ENCODE data around the gene S100Z. TPM values are rescaled to one million over a fixed set of nuclear protein-coding genes. Genes with fewer than 3 reads are reported as not detected.

S100Z gene
- total and polyA plus RNA-seq, 2 experiments from 2014 or later, result not detected

DNA sequence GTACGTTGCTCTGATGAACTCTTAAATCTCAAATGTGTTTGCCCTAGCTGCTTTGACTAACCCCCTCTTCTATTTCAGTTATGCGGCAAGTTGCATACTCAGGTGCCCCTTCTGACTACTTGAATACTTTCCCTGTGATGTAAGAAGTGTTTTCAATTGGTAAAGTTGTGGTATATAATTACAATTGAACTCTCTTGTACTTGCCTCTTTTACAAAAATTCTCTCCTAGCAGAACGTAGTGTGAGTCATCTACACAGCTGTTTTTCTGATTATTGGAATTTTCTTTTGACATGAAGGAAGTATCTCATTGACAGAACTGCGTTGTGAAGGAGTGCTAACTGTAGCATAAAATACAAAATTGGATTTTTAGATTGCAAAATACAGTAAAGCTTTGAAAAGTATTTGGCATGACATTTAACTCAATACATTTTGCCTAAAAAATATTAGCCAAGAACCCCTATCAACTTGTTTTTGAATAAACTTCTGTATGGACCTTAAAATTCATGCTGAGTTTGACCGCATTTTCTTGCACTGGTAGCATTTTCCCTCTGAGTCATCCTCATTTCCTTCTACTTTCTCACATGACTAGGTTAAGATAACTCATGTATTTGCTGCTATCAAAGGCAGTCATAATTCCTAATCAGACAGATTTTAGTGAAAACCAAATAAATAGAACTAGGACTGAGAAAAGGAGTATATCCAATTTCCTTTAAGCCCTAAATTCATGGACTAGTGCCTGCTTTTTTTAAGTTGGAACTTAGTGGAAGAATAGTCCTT, 109.4 kb downstream of the S100Z start:
- H3K9me2 ChIP-seq (ENCODE audit: insufficient read depth), result no peaks in the 10 kb centered on the region
- no peaks in the 10 kb centered on the region for H3K9me3 ChIP-seq (ENCODE audit: low read depth)
- H3K4me2 ChIP-seq (ENCODE audit: unreplicated experiment), result no peak overlapping the region
- TF ChIP-seq EZH2 (IDR thresholded peaks at IDR 0.05; ENCODE audit: insufficient read depth, poor library complexity, severe bottlenecking) (no peak), EZH2phosphoT487 (IDR thresholded peaks at IDR 0.05; ENCODE audit: insufficient read depth, low read depth) (no peak)
- H2AFZ ChIP-seq, result no peak overlapping the region
- H3K9ac ChIP-seq, result no peak overlapping the region
- no peaks in the 10 kb centered on the region for H3K4me1 ChIP-seq (ENCODE audit: insufficient read depth)
- H3K4me3 ChIP-seq, result no peak overlapping the region
- H3K27me3 ChIP-seq (replicated peaks; ENCODE audit: insufficient read depth), result peaks cover 34% of the 10 kb centered on the region
- no peaks in the 10 kb centered on the region for H3F3A ChIP-seq (ENCODE audit: insufficient read depth)
- no peak overlapping the region for H3K27ac ChIP-seq
- H3K36me3 ChIP-seq (ENCODE audit: low read depth), result no peaks in the 10 kb centered on the region
- in situ Hi-C loops (cut with MboI), result no loop called here
- 54 to 56% methylated on average over 5 of the region's 5 CpGs for WGBS, 2 experiments (ENCODE audit: low coverage in 1 of 2, low lambda C conversion rate in 2 of 2, missing lambda C conversion rate in 2 of 2)
- H4K20me1 ChIP-seq (ENCODE audit: insufficient read depth), result no peaks in the 10 kb centered on the region
- H3K79me2 ChIP-seq (ENCODE audit: insufficient read depth), result no peaks in the 10 kb centered on the region
- DNase-seq, result peak; percentile 42

DNA sequence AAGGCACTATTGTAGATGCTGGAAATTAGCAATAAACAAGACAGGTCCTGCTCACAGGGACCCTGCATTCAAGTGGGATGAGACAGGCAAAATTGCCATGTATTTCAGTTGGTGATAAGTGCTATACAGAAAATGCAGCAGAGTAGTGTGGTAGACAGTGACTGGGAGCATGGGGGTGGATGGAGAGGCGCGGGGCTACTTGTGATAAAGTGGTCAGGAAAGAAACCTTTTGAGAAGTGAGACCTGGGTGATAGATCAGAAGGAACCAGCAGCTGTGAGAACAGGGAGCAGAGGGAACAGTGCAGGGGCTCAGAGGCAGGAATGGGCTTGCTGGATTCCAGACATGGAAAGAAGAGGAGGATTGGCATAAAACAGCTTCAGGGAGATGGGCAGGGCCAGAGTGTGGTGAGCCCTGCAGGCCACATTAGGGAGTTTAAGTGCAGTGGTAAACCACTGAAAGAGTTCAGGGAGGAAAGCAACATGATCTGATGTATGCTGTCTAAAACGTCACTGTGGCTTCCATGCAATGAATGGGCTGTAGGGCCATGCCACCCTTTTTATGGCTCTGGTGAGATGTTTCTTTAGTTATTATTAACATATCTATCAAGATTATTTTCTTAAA, 110.3 kb downstream of the S100Z start:
- Histone ChIP-seq H3K4me3 (no peak overlapping the region), H3K4me1 (ENCODE audit: insufficient read depth) (no peaks in the 10 kb centered on the region), H3K9me3 (ENCODE audit: low read depth) (no peaks in the 10 kb centered on the region), H3K36me3 (ENCODE audit: low read depth) (no peaks in the 10 kb centered on the region), H3F3A (ENCODE audit: insufficient read depth) (no peaks in the 10 kb centered on the region), H3K9ac (no peak overlapping the region), H3K27me3 (replicated peaks; ENCODE audit: insufficient read depth) (peaks cover 34% of the 10 kb centered on the region), H4K20me1 (ENCODE audit: insufficient read depth) (no peaks in the 10 kb centered on the region), H3K4me2 (ENCODE audit: unreplicated experiment) (no peak overlapping the region), H3K9me2 (ENCODE audit: insufficient read depth) (no peaks in the 10 kb centered on the region), H3K27ac (no peak overlapping the region), H3K79me2 (ENCODE audit: insufficient read depth) (no peaks in the 10 kb centered on the region), H2AFZ (no peak overlapping the region)
- 25 to 43% methylated on average over 3 of the region's 3 CpGs for WGBS, 2 experiments (ENCODE audit: low coverage in 1 of 2, low lambda C conversion rate in 2 of 2, missing lambda C conversion rate in 2 of 2)
- no peak for TF ChIP-seq EZH2 (IDR thresholded peaks at IDR 0.05; ENCODE audit: insufficient read depth, poor library complexity, severe bottlenecking)
- TF ChIP-seq EZH2phosphoT487 (IDR thresholded peaks at IDR 0.05; ENCODE audit: insufficient read depth, low read depth), result no peak
- in situ Hi-C loops (cut with MboI), result no loop called here
- DNase-seq, result no peak

DNA sequence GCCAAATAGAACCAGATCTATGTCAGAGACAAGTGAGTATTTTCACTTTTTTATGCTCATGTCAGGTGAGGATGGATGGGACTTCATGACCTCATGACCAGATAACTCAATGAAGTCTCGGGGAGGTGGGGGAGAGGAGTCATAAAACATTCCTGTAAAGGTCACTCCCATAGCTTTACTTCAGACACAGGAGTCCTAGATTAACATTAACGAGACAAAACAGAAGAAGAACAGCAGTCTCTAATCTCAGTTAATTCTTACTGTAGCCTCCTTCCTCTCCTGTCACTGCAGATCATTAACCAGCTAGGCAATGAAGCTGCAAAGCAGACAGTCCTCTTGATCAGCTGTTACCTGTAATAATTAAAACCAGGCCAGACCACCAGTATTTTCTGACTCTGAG, 114.2 kb downstream of the S100Z start:
- in situ Hi-C loops (cut with MboI), result no loop called here

More for the DNA sequence above, 114.2 kb downstream of the S100Z start:
- peaks cover 46% of the 10 kb centered on the region for H3K27me3 ChIP-seq (replicated peaks; ENCODE audit: insufficient read depth)
- no peak for DNase-seq
- no peaks in the 10 kb centered on the region for H3K79me2 ChIP-seq (ENCODE audit: insufficient read depth)
- TF ChIP-seq EZH2 (IDR thresholded peaks at IDR 0.05; ENCODE audit: insufficient read depth, poor library complexity, severe bottlenecking) (no peak), EZH2phosphoT487 (IDR thresholded peaks at IDR 0.05; ENCODE audit: insufficient read depth, low read depth) (no peak)
- H3K36me3 ChIP-seq (ENCODE audit: low read depth), result no peaks in the 10 kb centered on the region
- H3K27ac ChIP-seq, result no peak overlapping the region
- H3K4me1 ChIP-seq (ENCODE audit: insufficient read depth), result no peaks in the 10 kb centered on the region
- no peak overlapping the region for H3K9ac ChIP-seq
- H3F3A ChIP-seq (ENCODE audit: insufficient read depth), result no peaks in the 10 kb centered on the region
- H3K9me2 ChIP-seq (ENCODE audit: insufficient read depth), result no peaks in the 10 kb centered on the region
- no peaks in the 10 kb centered on the region for H4K20me1 ChIP-seq (ENCODE audit: insufficient read depth)
- H3K4me2 ChIP-seq (ENCODE audit: unreplicated experiment), result no peak overlapping the region
- no peak overlapping the region for H2AFZ ChIP-seq
- no peaks in the 10 kb centered on the region for H3K9me3 ChIP-seq (ENCODE audit: low read depth)
- 18 to 20% methylated on average over 2 of the region's 2 CpGs for WGBS, 2 experiments (ENCODE audit: low coverage in 1 of 2, low lambda C conversion rate in 2 of 2, missing lambda C conversion rate in 2 of 2)
- no peak overlapping the region for H3K4me3 ChIP-seq

Small RNA genes within 50 kb of the gene (small RNA-seq; reads per million reads assigned to genes)
- gene RN7SL208P (ENCODE audit: low read depth, low replicate concordance) (not detected), gene RNU6ATAC36P (ENCODE audit: low read depth, low replicate concordance) (not detected)

Other genes with a start within 250 kb of the S100Z start
- under 0.01 TPM in 1 of 2 replicates, not detected in the other for gene F2RL2, start 226.6 kb upstream of the S100Z start, total RNA-seq (2014; rRNA removed; shearing (Covaris generic))
- 0.05 TPM in 1 of 2 replicates, not detected in the other for gene F2RL2, start 226.6 kb upstream of the S100Z start, polyA plus RNA-seq (2016; fragmentation: Nextera tagmentation; extraction: Ambion mirVana)
- gene F2R, start 133.9 kb upstream of the S100Z start, total RNA-seq (2014; rRNA removed; shearing (Covaris generic)), result 3.7 and 5.3 TPM in 2 replicates
- 4.4 and 4.6 TPM in 2 replicates for gene F2R, start 133.9 kb upstream of the S100Z start, polyA plus RNA-seq (2016; fragmentation: Nextera tagmentation; extraction: Ambion mirVana)
- gene F2RL1, start 31.0 kb upstream of the S100Z start, total RNA-seq (2014; rRNA removed; shearing (Covaris generic)), result 1.4 and 2.7 TPM in 2 replicates
- gene F2RL1, start 31.0 kb upstream of the S100Z start, polyA plus RNA-seq (2016; fragmentation: Nextera tagmentation; extraction: Ambion mirVana), result 1.6 and 3.3 TPM in 2 replicates
- gene CRHBP, start 103.0 kb downstream of the S100Z start, total RNA-seq (2014; rRNA removed; shearing (Covaris generic)), result not detected in 2 replicates
- gene CRHBP, start 103.0 kb downstream of the S100Z start, polyA plus RNA-seq (2016; fragmentation: Nextera tagmentation; extraction: Ambion mirVana), result not detected in 2 replicates
- gene AGGF1, start 180.4 kb downstream of the S100Z start, total RNA-seq (2014; rRNA removed; shearing (Covaris generic)), result 22.4 and 25.1 TPM in 2 replicates
- 29.4 and 32.7 TPM in 2 replicates for gene AGGF1, start 180.4 kb downstream of the S100Z start, polyA plus RNA-seq (2016; fragmentation: Nextera tagmentation; extraction: Ambion mirVana)
- 0.54 and 0.63 TPM in 2 replicates for gene ZBED3, start 237.3 kb downstream of the S100Z start, total RNA-seq (2014; rRNA removed; shearing (Covaris generic))
- 0.37 and 0.75 TPM in 2 replicates for gene ZBED3, start 237.3 kb downstream of the S100Z start, polyA plus RNA-seq (2016; fragmentation: Nextera tagmentation; extraction: Ambion mirVana)